ENCODE data around the gene CHKA.

- no peak for TF ChIP-seq POLR2AphosphoS5 (IDR thresholded peaks at IDR 0.05; ENCODE audit: borderline replicate concordance, low read depth, low read length)
- no peak for TF ChIP-seq EZH2 (IDR thresholded peaks at IDR 0.05)
- no peak for TF ChIP-seq FOXP2 (optimal IDR thresholded peaks at IDR 0.05; ENCODE audit: control extremely low read depth, extremely low read length, insufficient read depth)
Observed at GRCh38 chr11:68002938-68003845, 118.0 kb downstream of the CHKA start.

Measured in SK-N-MC (cell line).